GM18907 (cell line): Measurements from ENCODE around the gene SMPD3.

Experiments
- ATAC-seq: cut with Tn5 transposase; IDR thresholded peaks from one replicate; pipeline ENCODE4 v1.9.1; 2021; ENCODE audit warnings: mild to moderate bottlenecking, moderate library complexity; ENCODE audit not compliant: unreplicated experiment

SMPD3 gene

GRCh38 chr16:68444056-68444657, 4.2 kb downstream of the SMPD3 start:
- ATAC-seq, result no peak

DNA sequence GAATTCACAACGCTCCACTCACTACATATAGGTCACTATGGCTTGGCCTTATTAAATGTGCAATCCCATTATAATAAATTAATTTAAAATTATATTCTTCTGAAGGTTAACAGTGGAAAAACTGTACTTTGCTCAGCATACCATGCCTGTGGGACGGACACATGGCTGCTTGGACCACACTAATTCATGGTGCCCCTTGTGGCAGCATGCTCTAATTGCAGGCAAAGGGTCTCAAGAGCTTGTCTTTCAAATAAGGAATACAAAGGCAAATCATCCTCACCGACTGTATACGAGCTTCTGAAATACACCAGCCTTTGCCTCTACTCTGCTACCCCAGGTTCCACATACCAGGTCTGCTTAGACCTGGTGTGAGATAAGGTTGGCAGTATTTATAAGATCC, 11.7 kb downstream of the SMPD3 start:
- no peak for ATAC-seq

DNA sequence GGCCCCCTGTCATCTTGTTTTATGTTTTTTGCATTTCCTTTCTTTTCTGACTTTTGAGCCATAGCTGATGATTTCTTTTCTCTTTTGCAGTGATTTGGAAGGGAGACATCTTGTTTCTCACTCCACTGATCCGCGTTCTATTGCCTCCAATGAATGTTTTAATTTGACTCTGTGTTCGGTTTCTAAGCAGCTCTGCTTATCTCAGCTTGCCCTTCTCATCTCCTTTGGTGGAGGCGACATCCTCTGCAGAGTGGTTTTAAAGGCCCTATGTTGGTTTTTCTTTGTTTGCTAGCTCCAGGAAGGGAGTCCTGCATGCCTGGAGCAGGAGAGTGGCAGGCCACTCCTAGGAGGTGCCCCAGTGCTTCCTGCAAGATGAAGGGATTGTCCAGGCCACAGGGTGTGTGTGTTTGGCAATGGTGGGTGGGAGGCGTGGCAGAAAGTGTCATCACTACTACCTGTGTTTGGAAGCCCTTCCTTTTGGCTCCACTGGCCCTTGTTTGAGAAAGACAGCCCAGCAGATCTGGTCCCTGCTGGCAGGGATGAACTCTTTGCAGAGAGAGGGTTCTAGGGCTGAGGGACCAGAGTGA, 13.6 kb downstream of the SMPD3 start:
- no peak for ATAC-seq

- ATAC-seq, result no peak
Measured at GRCh38 chr16:68433316-68433715, 15.0 kb downstream of the SMPD3 start.

GRCh38 chr16:68432701-68433100, 15.6 kb downstream of the SMPD3 start:
- ATAC-seq, result no peak

GRCh38 chr16:68429076-68429854, 19.0 kb downstream of the SMPD3 start:
- ATAC-seq, result no peak

DNA sequence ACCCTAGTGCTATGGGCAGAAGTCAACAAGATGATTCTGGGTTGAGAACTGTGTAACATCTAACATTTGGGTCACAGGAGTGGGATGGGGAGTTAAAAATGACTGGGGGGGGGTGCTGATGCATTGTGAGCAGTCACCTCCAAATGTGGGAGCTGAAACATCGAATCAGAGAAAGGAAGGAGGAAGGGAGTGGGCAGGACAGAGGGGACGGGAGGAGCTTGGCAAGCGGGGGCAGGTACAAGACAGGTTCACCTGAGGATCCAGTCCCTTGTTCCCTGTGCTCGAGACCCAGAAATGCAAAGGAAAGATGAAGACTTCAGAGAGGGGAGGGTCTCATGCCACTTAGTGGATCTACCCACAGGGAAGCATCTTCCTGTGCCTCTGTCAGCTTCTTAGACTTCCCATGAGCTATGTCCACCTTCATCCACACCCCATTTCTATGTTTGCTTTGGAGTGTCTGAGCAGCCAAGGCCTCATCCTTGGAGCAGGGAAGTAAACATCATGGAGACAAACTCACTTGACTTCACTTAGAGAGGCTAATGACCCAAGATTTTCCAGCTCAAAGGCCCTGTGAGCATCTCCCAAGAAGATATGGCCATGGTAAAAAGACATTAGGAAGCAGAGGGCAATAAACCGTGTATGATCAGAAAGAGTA, 20.5 kb downstream of the SMPD3 start:
- ATAC-seq, result no peak

GRCh38 chr16:68426347-68426652, 22.0 kb downstream of the SMPD3 start:
- ATAC-seq, result no peak

GRCh38 chr16:68425498-68426346, 22.6 kb downstream of the SMPD3 start:
- no peak for ATAC-seq

GRCh38 chr16:68423771-68424170, 24.5 kb downstream of the SMPD3 start:
- no peak for ATAC-seq

GRCh38 chr16:68422396-68422960, 25.8 kb downstream of the SMPD3 start:
- ATAC-seq, result no peak

GRCh38 chr16:68421076-68421475, 27.2 kb downstream of the SMPD3 start:
- no peak for ATAC-seq

DNA sequence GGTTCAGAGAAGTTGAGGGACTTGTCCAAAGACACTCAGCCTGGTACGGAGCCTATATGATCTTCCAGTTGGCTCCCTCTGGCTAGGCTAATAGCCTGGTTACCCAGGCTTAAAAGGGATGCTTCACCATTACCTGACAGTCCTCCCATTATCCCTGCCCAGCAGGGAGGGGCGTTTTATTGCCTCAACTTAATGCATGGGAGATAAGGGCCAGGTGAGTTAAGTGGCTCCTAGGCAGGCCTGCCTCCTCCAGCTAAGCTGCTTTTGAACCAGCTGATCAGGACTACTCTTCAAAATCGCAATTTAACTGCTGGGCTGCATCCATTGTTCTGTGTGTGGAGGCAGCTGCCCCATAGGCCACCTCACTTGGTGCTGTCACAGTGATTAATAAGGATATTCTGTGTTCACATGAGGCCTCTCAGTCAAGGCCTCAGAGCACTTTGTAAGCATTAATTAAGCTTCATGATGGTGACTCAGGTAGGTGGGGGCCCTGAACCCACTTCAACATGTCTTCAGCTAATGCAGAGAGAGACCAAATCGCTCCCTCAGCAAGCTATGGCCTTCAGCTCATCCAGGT, 27.9 kb downstream of the SMPD3 start:
- no peak for ATAC-seq

DNA sequence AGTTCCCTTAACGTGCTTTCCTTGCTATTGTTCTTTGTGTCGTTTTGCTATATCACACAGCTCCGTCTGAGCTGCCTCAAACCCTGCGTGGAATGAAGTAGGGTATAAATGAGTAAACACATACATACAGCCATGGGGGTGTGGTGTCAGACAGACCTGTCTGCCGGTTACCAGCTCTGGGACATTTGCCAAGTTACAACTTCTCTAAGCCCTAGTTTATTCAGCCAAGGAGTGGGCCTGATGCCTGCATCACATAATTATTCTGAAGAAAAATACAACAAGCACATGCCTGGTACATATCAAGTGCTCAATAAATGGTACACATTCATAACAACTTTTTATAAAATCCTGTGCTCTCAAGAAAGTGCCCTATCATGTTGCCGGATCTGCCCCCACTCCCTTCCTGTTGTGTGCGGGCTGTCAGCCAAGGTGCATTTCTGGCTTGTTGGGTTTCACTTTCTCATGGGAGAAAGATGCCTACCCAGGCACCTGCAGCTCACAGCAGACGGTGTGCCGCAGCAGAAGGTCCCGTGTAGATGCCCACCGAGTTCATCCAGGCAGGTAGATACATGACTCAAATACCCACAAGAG, 30.5 kb downstream of the SMPD3 start:
- peak; percentile 62 for ATAC-seq

DNA sequence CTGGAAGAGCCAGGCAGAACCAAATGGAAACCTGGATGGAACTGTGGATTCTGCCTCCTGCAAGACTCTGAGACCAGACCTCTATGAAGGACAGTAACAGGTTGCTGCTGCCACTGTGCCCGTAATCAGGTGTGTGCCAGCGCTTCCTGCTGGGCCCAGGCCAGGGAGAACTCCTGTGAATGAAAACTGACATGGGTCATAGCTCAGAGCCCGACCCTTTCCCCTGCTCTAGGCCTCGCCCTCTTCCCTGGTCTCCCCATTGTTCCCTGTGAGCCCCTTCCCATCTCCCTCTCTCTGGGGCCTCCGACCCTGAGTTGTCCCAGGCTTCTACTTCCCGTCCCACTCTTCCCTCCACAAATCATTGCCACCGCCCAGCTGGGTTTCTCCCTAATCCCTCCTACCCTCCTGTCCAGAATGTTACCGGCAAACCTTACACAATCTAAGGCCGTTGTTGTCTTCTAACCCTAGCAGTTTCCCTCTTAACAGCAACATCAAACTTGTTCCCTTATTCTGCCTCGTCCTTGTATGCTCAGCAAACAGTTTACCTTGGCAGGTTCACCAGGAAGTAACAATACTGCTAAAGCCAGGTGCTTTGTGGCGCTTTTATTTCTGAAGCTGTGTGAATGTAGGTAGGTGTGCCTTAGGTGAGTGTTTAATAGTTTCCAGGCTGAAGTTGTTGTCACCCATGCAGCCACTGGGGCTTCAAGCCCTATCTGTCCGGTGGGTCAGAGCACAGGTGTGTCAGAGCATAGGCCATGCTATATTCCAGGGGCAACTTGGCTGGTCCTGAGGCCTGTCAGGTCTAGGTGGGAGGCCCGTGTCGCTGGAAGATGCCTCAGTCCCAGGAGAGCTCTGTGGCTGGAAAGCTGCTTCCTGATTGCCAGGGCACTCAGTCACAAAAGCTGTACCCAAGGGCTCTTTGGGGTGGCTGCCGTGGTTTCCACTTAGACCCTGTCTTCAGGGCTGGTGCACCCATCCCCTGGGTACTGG, 32.0 kb downstream of the SMPD3 start:
- no peak for ATAC-seq

DNA sequence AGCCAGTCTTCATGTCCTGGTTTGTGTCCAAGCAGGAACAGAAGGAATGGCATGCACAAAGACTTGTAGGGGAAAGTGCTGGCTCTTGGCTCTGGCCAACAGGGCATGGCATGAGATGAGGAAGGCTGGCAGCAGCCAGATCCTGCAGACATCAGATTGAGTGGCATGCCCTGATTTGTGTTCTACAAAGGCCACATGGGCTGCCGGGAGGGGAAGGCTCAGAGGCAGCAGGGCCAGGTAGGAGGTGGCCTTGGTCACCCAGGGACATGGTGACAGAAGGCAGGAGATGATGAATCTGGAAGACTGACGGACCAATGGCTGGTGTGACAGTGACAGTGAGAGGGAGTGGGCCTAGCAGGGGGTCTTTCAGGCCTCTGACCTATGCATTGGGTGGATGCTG, 33.7 kb downstream of the SMPD3 start:
- ATAC-seq, result no peak

GRCh38 chr16:68412061-68412460, 36.2 kb downstream of the SMPD3 start:
- ATAC-seq, result no peak

DNA sequence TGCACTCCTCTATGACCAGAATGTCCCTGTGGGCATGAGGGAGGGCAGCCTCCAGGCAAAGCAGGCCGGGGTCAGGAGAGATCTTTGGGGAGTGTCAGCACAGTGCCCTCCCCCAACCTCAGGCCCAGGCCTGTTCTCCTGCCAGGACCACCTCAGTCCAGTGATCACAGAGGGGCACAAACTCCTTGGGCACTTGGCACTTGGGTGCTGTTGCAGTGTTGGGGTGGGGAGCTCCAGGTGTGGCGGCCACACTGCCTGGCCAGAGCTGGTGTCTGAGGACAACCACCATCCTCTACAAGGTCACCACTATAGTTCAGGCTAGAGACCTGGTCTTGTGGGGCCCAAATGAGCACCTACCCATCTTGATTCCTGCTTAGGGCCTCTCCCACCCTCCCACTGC, 37.2 kb downstream of the SMPD3 start:
- ATAC-seq, result no peak

- no peak for ATAC-seq
Measured at GRCh38 chr16:68408967-68409366, 39.3 kb downstream of the SMPD3 start.
